Ishikawa (cell line): Measurements from ENCODE around the gene MED12L.

Experiments used
- CEBPB ChIP-seq: IDR thresholded peaks from 2 replicates; pipeline ENCODE4 v1.6.1; 2012
- CREB1 ChIP-seq: IDR thresholded peaks from 2 replicates; pipeline ENCODE4 v1.6.1; 2012; ENCODE audit warnings: low read depth
- EGR1 ChIP-seq: IDR thresholded peaks from 2 replicates; pipeline ENCODE4 v1.6.1; 2012
- EP300 ChIP-seq: IDR thresholded peaks from 2 replicates; pipeline ENCODE4 v1.6.1; 2012; ENCODE audit warnings: borderline replicate concordance
- FOXM1 ChIP-seq: IDR thresholded peaks from 2 replicates; pipeline ENCODE4 v1.6.1; 2012; ENCODE audit warnings: low read depth, borderline replicate concordance
- MAX ChIP-seq: IDR thresholded peaks from 2 replicates; pipeline ENCODE4 v1.6.1; 2012
- NFIC ChIP-seq: IDR thresholded peaks from 2 replicates; pipeline ENCODE4 v1.6.1; 2012
- RAD21 ChIP-seq: IDR thresholded peaks from 2 replicates; pipeline ENCODE4 v1.6.1; 2012; ENCODE audit warnings: low read depth
- REST ChIP-seq: IDR thresholded peaks from 2 replicates; pipeline ENCODE4 v1.6.1; 2012; ENCODE audit warnings: low read depth, mild to moderate bottlenecking
- TAF1 ChIP-seq: IDR thresholded peaks from 2 replicates; pipeline ENCODE4 v1.6.1; 2012; ENCODE audit warnings: low read depth, mild to moderate bottlenecking
- TCF12 ChIP-seq: IDR thresholded peaks from 2 replicates; pipeline ENCODE4 v1.6.1; 2012; ENCODE audit warnings: low read depth
- TEAD4 ChIP-seq: IDR thresholded peaks from 2 replicates; pipeline ENCODE4 v1.6.1; 2012
- USF1 ChIP-seq: IDR thresholded peaks from 2 replicates; pipeline ENCODE4 v1.6.1; 2012
- YY1 ChIP-seq: IDR thresholded peaks from 2 replicates; pipeline ENCODE4 v1.6.1; 2012; ENCODE audit warnings: low read depth
- ZBTB7A ChIP-seq: IDR thresholded peaks from 2 replicates; pipeline ENCODE4 v1.6.1; 2012; ENCODE audit warnings: low read depth

MED12L gene

GRCh38 chr3:151315136-151315535 is 229.7 kb downstream of the MED12L start:
- TF ChIP-seq TAF1, result no peak

DNA sequence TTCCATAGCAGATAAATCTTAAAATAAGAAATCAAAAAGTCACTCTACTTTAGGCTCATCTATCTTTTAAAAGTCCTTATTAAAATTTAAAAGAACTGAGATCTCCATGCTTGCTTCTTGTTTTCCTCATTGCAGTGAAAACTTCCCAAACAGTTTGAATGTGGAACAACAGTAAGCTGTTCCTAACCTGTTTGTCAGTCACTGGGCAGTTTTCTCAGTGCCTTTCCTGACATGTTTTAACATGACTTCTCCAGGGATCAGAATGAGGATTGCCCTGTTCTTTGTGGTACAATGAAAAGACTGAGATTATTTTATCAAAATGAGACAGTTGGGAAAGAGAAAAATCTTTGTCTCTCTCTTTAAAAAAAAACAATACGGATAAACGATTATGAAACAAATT is 230.4 kb downstream of the MED12L start:
- TF ChIP-seq NFIC (no peak), YY1 (no peak), RAD21 (no peak)

DNA sequence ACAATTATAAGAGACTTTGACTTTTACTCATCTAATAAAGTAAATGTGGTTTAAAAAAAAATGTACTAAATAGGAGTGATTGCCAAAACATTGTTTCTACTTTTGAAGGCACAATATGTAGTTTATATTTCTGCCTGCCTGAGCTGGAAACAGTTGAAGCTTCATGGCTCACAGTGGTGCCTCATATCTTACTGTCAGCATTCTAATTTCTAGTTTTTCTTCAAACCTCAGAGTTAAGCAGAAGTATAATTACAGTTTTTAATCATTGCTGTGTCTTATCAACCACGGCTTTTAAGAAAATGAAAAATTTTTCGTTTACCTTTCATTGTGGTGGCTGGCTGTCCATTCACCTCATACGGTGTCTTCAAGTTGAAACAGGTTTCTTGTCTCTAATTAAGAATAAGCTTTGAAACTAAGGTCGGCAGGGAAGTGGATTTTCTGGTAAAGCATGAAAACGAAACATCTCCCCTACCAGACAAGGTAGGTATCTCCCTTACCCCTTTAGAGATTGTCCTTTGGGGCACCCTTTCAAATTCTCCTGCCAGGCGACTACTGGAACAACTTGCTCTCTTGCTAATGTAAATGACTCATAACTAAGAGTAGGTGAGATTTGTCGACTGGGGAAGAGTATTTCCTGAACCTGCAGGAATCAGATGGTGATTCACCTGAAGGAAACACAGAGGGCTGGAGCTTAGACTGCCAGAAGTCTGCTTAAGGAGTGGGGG is 231.0 kb downstream of the MED12L start, which contains the start of gene GPR87:
GPR87 (minus strand) TSS at position 554 of the 725 bp plus-strand sequence. CDS start 16,720 bp downstream, outside the sequence.
- TF ChIP-seq TEAD4, result no peak

DNA sequence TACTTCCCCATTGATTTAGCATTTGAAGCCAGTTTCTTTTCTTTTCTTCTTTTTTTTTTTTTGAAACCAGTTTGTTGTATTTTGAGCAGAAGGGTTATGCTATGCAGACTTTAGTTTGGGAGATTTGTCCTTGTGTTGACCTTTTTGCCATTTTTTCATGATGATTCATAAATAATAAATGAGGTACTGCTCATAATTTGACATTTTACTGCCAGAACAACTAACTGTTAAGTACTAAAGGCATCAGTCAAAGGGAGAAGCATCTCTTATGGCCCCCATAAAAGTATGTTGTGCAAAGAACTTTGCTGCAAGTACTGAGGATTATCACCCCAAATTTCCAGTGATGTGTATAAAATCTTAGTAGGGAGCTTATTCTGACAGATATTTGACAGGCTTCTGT is 232.8 kb downstream of the MED12L start:
- TF ChIP-seq MAX, result no peak
- no peak for TF ChIP-seq CREB1
- no peak for TF ChIP-seq REST
- TF ChIP-seq EGR1, result no peak
- TF ChIP-seq TAF1, result no peak
- no peak for TF ChIP-seq NFIC
- no peak for TF ChIP-seq CEBPB
- no peak for TF ChIP-seq TCF12

- no peak for TF ChIP-seq USF1
- no peak for TF ChIP-seq FOXM1
- TF ChIP-seq TCF12, result no peak
- no peak for TF ChIP-seq CEBPB
- no peak for TF ChIP-seq ZBTB7A
- TF ChIP-seq YY1, result no peak
- no peak for TF ChIP-seq REST
- no peak for TF ChIP-seq EP300
- TF ChIP-seq CREB1, result no peak
- no peak for TF ChIP-seq TAF1
Observed at GRCh38 chr3:151318991-151319390, 233.5 kb downstream of the MED12L start.

DNA sequence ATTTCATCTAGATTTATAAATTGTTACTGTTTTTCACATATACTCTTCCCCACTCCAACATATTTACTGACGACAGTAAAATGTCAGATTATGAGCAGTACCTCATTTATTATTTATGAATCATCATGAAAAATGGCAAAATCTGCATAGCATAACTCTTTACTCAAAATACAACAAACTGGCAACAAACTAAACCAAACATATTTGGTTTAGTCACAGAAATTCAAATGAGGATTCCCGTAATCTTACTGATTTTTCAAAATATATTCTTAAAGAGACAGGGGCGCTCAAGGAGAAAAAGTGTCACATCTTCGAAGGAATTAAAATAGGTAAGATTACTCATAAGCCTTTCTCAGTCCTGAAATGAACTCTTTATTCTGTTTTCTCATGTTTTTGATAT is 234.2 kb downstream of the MED12L start:
- TF ChIP-seq FOXM1 (no peak), YY1 (no peak), CEBPB (no peak), TAF1 (no peak), EGR1 (no peak)

- TF ChIP-seq TEAD4 (no peak), NFIC (no peak), TCF12 (no peak), EGR1 (no peak), USF1 (no peak), TAF1 (no peak), YY1 (no peak), MAX (no peak), REST (no peak), EP300 (no peak), RAD21 (no peak), CEBPB (no peak), ZBTB7A (no peak), FOXM1 (no peak), CREB1 (no peak)
Observed at GRCh38 chr3:151320131-151320530, 234.7 kb downstream of the MED12L start.
